ENCODE results near the gene STRAP. TPM values are rescaled to one million over a fixed set of nuclear protein-coding genes. Genes with fewer than 3 reads are reported as not detected.

Gene STRAP
- total and polyA plus RNA-seq, 2 of the 8 experiments (the other 6 are each of a cell fraction or from before 2014, with no cell fraction given) = 107 to 251 TPM

GRCh38 chr12:15846887-15847286 is 35.3 kb upstream of the STRAP start (continued):
- TF ChIP-seq ASH2L (IDR thresholded peaks at IDR 0.05; ENCODE audit: low read length) = no peak
- TF ChIP-seq ZNF274 (IDR thresholded peaks at IDR 0.05; ENCODE audit: borderline replicate concordance, extremely low read depth, low read length) = no peak
- no peak for TF ChIP-seq CREB1 (IDR thresholded peaks at IDR 0.05)
- no peak for TF ChIP-seq HDAC2 (IDR thresholded peaks at IDR 0.05; ENCODE audit: borderline replicate concordance in 1 of 2, low read depth in 2 of 2, low read length in 2 of 2)
- no peak for TF ChIP-seq JUND (IDR thresholded peaks at IDR 0.05; ENCODE audit: low read length)
- TF ChIP-seq SP1 (IDR thresholded peaks at IDR 0.05; ENCODE audit: low read depth, low read length) = no peak
- no peak for TF ChIP-seq JUN (IDR thresholded peaks at IDR 0.05; ENCODE audit: low read depth, low read length)
- no peak for TF ChIP-seq EZH2 (IDR thresholded peaks at IDR 0.05; ENCODE audit: low read depth, low read length, severe bottlenecking)
- no peak for TF ChIP-seq CBX8 (IDR thresholded peaks at IDR 0.05; ENCODE audit: borderline replicate concordance, low read depth, low read length)
- TF ChIP-seq GABPA (IDR thresholded peaks at IDR 0.05; ENCODE audit: borderline replicate concordance, insufficient read depth, low read length) = no peak

All from H1 (cell line).